NCI-H2029 treated with DMSO at 0.1 percent for 48 hours (cell line): ENCODE results near the gene LHFPL6.
A peak's percentile ranks its signal among the peaks of the same experiment; 100 is the strongest.

ENCODE experiments used
- DNase-seq: peaks from one replicate; lab custom pipeline; 2025; lab: John Stamatoyannopoulos, UW

Gene LHFPL6

GRCh38 chr13:39554371-39554770, 48.6 kb downstream of the LHFPL6 start:
- DNase-seq = no peak

- no peak for DNase-seq
Observed at GRCh38 chr13:39552246-39552645, 50.7 kb downstream of the LHFPL6 start.

- no peak for DNase-seq
Observed at GRCh38 chr13:39550931-39551330, 52.1 kb downstream of the LHFPL6 start.

DNA sequence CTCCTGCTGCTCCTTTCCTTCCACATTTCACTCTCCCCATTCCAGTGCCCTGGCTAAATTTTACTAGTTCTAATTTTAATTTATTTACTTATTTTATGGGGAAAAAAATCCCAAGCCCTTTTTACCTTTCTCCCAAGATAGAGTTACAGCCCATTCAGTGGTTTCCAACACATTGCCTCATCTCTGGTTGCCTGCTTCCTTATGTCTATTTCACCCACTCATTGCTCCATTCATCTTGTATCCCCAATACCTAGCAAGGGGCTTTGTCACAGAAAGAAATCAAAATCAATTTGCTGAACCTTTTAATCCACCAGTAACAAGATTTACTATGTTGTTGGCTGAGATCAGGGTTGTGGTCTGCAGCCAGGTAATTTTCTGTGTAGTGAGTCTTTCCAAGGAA, 55.9 kb downstream of the LHFPL6 start:
- DNase-seq = no peak

DNA sequence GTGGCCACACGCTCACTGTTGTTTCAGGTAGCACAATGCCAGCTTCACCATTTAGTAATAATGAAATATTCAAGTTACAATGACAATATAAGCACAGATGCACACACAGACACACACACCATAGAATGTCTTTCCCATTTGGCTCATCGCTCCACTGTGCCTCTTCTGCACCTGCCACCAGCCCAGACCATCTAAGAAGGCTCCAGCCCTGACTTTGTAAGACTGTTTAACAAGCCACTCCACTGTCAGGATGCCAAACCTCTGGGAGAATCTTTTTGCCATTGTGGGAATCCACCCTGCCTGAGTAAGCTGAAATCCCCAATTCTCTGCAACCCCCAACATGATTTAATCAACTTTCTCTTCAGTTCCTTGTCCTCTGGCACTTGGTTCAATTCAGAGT, 60.6 kb downstream of the LHFPL6 start:
- no peak for DNase-seq

- DNase-seq = no peak
Observed at GRCh38 chr13:39540929-39541605, 61.9 kb downstream of the LHFPL6 start.

DNA sequence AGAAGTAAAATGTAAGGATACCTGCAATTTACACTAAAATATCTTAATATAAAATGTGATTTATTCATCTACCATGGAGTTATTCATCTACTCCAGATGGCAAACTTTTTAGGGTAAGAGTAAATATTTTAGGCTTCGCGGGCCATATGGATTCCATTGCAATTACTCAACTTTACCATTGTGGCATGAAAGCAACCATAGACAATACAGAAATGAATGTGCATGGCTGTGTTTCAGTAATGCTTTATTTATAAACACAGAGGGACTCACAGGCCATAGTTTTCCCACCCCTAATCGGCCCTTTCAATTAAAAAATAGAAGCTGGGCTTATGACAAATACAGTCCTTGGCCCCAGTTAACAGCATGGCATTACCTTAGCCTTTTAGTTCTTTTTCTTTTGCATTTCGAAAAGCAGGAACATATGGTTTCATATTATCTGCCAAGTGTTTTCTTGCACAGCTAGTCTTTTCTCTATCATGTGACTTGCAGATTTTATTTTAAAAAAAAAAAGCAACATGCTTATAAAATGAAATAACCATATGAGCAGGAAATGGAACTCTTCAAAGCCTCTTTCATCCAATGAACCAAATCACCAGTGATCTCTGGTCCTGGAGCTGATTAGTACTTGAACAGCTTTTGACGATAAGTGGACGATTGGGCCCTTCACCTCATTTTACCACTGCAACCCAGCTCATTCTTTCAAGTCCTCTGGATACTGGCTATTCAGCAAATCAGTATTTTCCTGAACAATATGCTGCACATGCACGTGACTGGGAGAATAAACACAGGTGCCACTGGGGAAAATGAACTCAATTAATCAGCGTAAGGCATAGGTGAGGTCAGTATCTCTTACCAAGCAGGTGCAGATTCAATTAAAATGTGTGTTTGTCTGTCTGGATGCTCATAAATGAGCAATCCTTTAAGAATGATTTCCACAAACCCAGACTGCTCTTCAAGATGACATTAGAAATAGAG, 63.9 kb downstream of the LHFPL6 start:
- peak; percentile 77 for DNase-seq

GRCh38 chr13:39536906-39537305, 66.1 kb downstream of the LHFPL6 start:
- no peak for DNase-seq

GRCh38 chr13:39536274-39536673, 66.7 kb downstream of the LHFPL6 start:
- no peak for DNase-seq

GRCh38 chr13:39533651-39534150, 69.3 kb downstream of the LHFPL6 start:
- no peak for DNase-seq

DNA sequence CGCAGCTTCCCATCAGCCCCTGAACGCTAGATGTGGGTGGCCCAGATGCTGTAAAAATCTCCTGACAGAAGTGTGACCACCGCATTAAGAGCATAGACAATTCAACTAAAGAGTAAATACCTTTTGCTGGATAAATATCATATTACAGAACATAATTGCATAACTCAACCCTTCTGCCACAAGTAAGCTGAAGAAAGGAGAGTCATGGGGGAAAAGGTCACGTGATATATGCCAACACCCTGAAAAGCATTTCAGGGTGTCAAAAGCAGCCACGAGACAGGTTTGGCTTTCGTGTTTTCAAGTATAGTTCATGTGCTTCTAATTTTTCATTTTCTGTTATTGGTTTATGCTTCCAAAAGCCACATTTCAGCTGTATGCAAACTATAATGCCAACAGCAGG, 71.3 kb downstream of the LHFPL6 start:
- DNase-seq = no peak

DNA sequence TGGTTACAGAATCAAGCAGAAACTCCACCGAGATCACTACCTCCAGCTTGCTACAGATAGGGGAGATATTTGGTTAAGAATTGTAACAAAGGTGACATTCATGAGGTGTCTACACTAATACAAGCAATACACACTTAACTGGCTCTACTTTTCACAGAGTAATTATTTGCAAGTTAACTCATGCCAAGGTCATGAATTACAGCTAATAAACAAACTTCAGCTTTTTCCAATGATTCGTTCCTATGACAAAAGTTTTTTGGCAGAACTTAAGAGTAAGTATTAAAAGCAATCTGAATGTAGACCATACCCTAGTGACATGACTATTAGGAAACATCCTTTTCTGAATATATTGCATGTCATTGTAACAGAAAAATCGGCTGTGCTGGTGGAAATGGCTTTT, 72.1 kb downstream of the LHFPL6 start:
- no peak for DNase-seq

DNA sequence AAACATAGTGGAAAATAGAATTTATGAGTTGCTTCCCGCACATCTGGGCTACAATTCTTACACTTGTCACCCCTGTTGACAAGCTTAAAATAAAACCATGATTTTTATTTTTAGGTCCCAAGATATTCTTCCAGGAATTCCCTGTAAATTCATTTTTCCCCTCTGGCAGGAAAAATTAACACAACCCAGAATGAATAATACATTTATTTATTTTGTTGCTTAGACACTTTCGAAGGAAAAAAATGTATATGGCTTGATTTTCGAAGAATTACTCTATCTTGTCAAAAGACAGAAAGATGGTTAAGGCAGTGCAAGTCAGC, 74.4 kb downstream of the LHFPL6 start:
- DNase-seq = no peak

GRCh38 chr13:39527961-39528660, 74.9 kb downstream of the LHFPL6 start:
- DNase-seq = no peak

GRCh38 chr13:39527301-39527700, 75.7 kb downstream of the LHFPL6 start:
- DNase-seq = no peak

- no peak for DNase-seq
Observed at GRCh38 chr13:39526499-39526898, 76.5 kb downstream of the LHFPL6 start.

GRCh38 chr13:39525506-39525905, 77.5 kb downstream of the LHFPL6 start:
- DNase-seq = no peak

- DNase-seq = no peak
Observed at GRCh38 chr13:39524795-39525194, 78.2 kb downstream of the LHFPL6 start.

DNA sequence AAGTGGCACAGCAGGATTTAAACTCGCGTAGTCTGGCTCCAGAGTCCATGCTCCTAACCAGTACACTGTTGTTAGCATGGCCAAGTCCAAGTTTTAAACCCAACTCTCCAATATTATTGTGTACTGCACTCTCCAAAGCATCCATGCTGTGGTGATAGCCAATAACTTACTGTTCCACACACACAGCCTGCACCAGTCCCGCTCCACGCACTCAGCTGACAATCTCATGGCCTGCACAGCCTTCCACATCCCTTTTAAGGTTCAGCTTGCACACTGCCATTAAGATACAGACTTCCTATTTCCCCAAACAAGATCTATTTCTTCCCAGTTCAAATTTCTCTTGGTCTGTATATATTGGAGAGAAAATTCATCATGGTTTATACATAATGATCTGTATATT, 80.7 kb downstream of the LHFPL6 start:
- no peak for DNase-seq

GRCh38 chr13:39521701-39522100, 81.3 kb downstream of the LHFPL6 start:
- DNase-seq = no peak

- DNase-seq = no peak
Observed at GRCh38 chr13:39516096-39516495, 86.9 kb downstream of the LHFPL6 start.

GRCh38 chr13:39515224-39515714, 87.7 kb downstream of the LHFPL6 start:
- DNase-seq = no peak
